SK-N-SH (cell line): Measurements from ENCODE around the gene FBP1. TPM values are rescaled to one million over a fixed set of nuclear protein-coding genes. Genes with fewer than 3 reads are reported as not detected.

Source experiments
- CTCF ChIA-PET: fragments of 300-600, 350-600 bp; formaldehyde crosslinking; extraction: SDS; loops from one replicate; lab custom pipeline; 2021; lab: Yijun Ruan, JAX
- POLR2A ChIA-PET: fragments of 350-600 bp; sonication (Branson Sonifier 250); formaldehyde crosslinking; extraction: SDS; loops from one replicate; lab custom pipeline; 2020; ENCODE audit warnings: antibody characterized with exemption, inconsistent platforms; lab: Yijun Ruan, JAX
- DNase-seq: peaks from one replicate; pipeline ENCODE4 v3.0.0; 2012
- H2AFZ ChIP-seq: fragments of 200-600 bp; sonication (generic); 2 replicates; pipeline ENCODE4 v1.8.1; 2016; ENCODE audit warnings: antibody characterized with exemption, mild to moderate bottlenecking, low read depth
- H3F3A ChIP-seq: fragments of 200-600 bp; sonication (generic); replicated peaks from 2 replicates; pipeline ENCODE3; 2016; ENCODE audit warnings: antibody characterized with exemption, mild to moderate bottlenecking; ENCODE audit not compliant: insufficient read depth
- H3K27ac ChIP-seq, 2 experiments: fragments of 200-500 bp in 1 of 2; fragments of 200-600 bp in 1 of 2; sonication (Bioruptor generic) in 1 of 2; sonication (generic), shearing (Covaris generic) in 1 of 2; 2 replicates each; pipeline versions ENCODE4 v1.5.1 to v1.6.1; 2014 to 2016; ENCODE audit warnings: low read depth in 2 of 2, inconsistent platforms in 1 of 2, low read length in 1 of 2, mild to moderate bottlenecking in 1 of 2, mixed read lengths in 1 of 2
- H3K27me3 ChIP-seq: fragments of 200-600 bp; sonication (generic), shearing (Covaris generic); 2 replicates; pipeline ENCODE4 v1.6.1; 2016; ENCODE audit warnings: mixed run types; ENCODE audit not compliant: insufficient read depth
- H3K36me3 ChIP-seq, 2 experiments: fragments of 200-500 bp in 1 of 2; fragments of 200-600 bp in 1 of 2; sonication (Bioruptor generic) in 1 of 2; sonication (generic) in 1 of 2; replicated peaks in 1 of 2; 2 replicates each; pipeline versions ENCODE3 to v1.5.1; 2014 to 2016; ENCODE audit warnings: low read length in 1 of 2, mild to moderate bottlenecking in 1 of 2; ENCODE audit not compliant: insufficient read depth in 2 of 2, control insufficient read depth in 1 of 2
- H3K4me1 ChIP-seq, 2 experiments: fragments of 200-500 bp in 1 of 2; fragments of 200-600 bp in 1 of 2; sonication (Bioruptor generic) in 1 of 2; sonication (generic), shearing (Covaris generic) in 1 of 2; 2 replicates each; pipeline versions ENCODE4 v1.5.1 to v1.6.1; 2014 to 2016; ENCODE audit warnings: low read depth in 1 of 2, low read length in 1 of 2, mixed run types in 1 of 2; ENCODE audit not compliant: insufficient read depth in 2 of 2, control insufficient read depth in 1 of 2
- H3K4me2 ChIP-seq: fragments of 200-600 bp; sonication (generic), shearing (Covaris generic); 2 replicates; pipeline ENCODE4 v1.6.1; 2017; ENCODE audit warnings: mixed run types
- H3K4me3 ChIP-seq, 2 experiments: fragments of 200-500 bp in 1 of 2; fragments of 200-600 bp in 1 of 2; sonication (Bioruptor generic) in 1 of 2; sonication (generic), shearing (Covaris generic) in 1 of 2; 2 replicates each; pipeline versions ENCODE4 v1.5.1 to v1.8.1; 2014 to 2016; ENCODE audit warnings: low read depth in 2 of 2, inconsistent platforms in 1 of 2, low read length in 1 of 2, mild to moderate bottlenecking in 1 of 2, mixed read lengths in 1 of 2, moderate library complexity in 1 of 2
- H3K79me2 ChIP-seq: fragments of 200-600 bp; sonication (generic); 2 replicates; pipeline ENCODE4 v1.8.1; 2017; ENCODE audit warnings: mild to moderate bottlenecking; ENCODE audit not compliant: insufficient read depth
- H3K9ac ChIP-seq: fragments of 200-600 bp; sonication (generic); 2 replicates; pipeline ENCODE4 v1.6.1; 2017; ENCODE audit warnings: mixed run types
- H3K9me2 ChIP-seq: fragments of 200-600 bp; sonication (generic); 2 replicates; pipeline ENCODE4 v1.6.1; 2017; ENCODE audit warnings: mixed run types
- H3K9me3 ChIP-seq: fragments of 200-600 bp; sonication (generic); 2 replicates; pipeline ENCODE4 v1.6.1; 2017; ENCODE audit warnings: mixed run types, mild to moderate bottlenecking, moderate library complexity
- H4K20me1 ChIP-seq: fragments of 200-600 bp; sonication (generic); 2 replicates; pipeline ENCODE4 v1.6.1; 2017; ENCODE audit warnings: mild to moderate bottlenecking, mixed run types; ENCODE audit not compliant: insufficient read depth
- CHD2 ChIP-seq: fragments of 150-350 bp; IDR thresholded peaks from 2 replicates; pipeline ENCODE4 v1.6.1; 2018; ENCODE audit warnings: low read length; ENCODE audit not compliant: partially characterized antibody
- ELF1 ChIP-seq: IDR thresholded peaks from 2 replicates; pipeline ENCODE4 v1.4.0; 2012
- EP300 ChIP-seq, 2 experiments: IDR thresholded peaks; 2 replicates each; pipeline versions ENCODE4 v1.4.0 to v1.6.1; 2012; ENCODE audit warnings: borderline replicate concordance in 1 of 2, low read depth in 1 of 2, low read length in 1 of 2
- FOSL2 ChIP-seq: IDR thresholded peaks from 2 replicates; pipeline ENCODE4 v1.4.0; 2012; ENCODE audit warnings: low read depth, mild to moderate bottlenecking, moderate library complexity, borderline replicate concordance
- FOXJ3 ChIP-seq: sonication (generic); formaldehyde crosslinking; IDR thresholded peaks from 2 replicates; pipeline ENCODE4 v1.5.1; 2020; ENCODE audit warnings: mild to moderate bottlenecking, missing genetic modification reagents
- FOXM1 ChIP-seq: IDR thresholded peaks from 2 replicates; pipeline ENCODE4 v1.4.0; 2012; ENCODE audit warnings: low read depth, mild to moderate bottlenecking
- GABPA ChIP-seq: IDR thresholded peaks from 2 replicates; pipeline ENCODE4 v1.4.0; 2012; ENCODE audit warnings: low read depth, mild to moderate bottlenecking
- GATA2 ChIP-seq: sonication (generic); formaldehyde crosslinking; IDR thresholded peaks from 2 replicates; pipeline ENCODE4 v1.5.0; 2020; ENCODE audit warnings: mild to moderate bottlenecking, missing genetic modification reagents
- JUND ChIP-seq: IDR thresholded peaks from 2 replicates; pipeline ENCODE4 v1.4.0; 2012
- NRF1 ChIP-seq: IDR thresholded peaks from 2 replicates; pipeline ENCODE4 v1.6.1; 2012; ENCODE audit warnings: low read depth, mild to moderate bottlenecking, low read length
- RAD21 ChIP-seq: IDR thresholded peaks from 2 replicates; pipeline ENCODE4 v1.6.1; 2012; ENCODE audit warnings: mild to moderate bottlenecking, low read length
- RFX5 ChIP-seq: IDR thresholded peaks from 2 replicates; pipeline ENCODE4 v1.6.1; 2012; ENCODE audit warnings: mild to moderate bottlenecking, improper control_type of control experiment, low read length
- SIN3A ChIP-seq: IDR thresholded peaks from 2 replicates; pipeline ENCODE4 v1.6.1; 2012; ENCODE audit warnings: low read depth, mild to moderate bottlenecking, low read length, moderate library complexity, borderline replicate concordance
- SMC3 ChIP-seq: IDR thresholded peaks from 2 replicates; pipeline ENCODE4 v1.6.1; 2012; ENCODE audit warnings: low read depth, low read length, improper control_type of control experiment
- YY1 ChIP-seq: IDR thresholded peaks from 2 replicates; pipeline ENCODE4 v1.4.0; 2012; ENCODE audit warnings: low read depth, mild to moderate bottlenecking
- WGBS: methylation state at CpG from one replicate; pipeline ENCODE4 v1.1.6; 2017; ENCODE audit warnings: low lambda C conversion rate; 5-methylcytosine and 5-hydroxymethylcytosine counted together
- polyA plus RNA-seq, 3 experiments: library from polyadenylated mRNA; depleted of rRNA; stranded (reverse); fragments of >200 nt; gene quantifications; 2 replicates each; pipeline ENCODE4 v1.2.3, GENCODE V29; 2012
- TF ChIP-seq, protein P1 (sequence below): fragments of 150-350 bp; IDR thresholded peaks from 2 replicates; pipeline ENCODE4 v1.6.1; 2017; ENCODE audit warnings: antibody characterized with exemption, low read length, low read depth, borderline replicate concordance
- TF ChIP-seq, protein P2 (sequence below): IDR thresholded peaks from 2 replicates; pipeline ENCODE4; 2012

FBP1 gene
- polyA plus RNA-seq, 1 of the 3 experiments (the other 2 are of a cell fraction), result not detected

DNA sequence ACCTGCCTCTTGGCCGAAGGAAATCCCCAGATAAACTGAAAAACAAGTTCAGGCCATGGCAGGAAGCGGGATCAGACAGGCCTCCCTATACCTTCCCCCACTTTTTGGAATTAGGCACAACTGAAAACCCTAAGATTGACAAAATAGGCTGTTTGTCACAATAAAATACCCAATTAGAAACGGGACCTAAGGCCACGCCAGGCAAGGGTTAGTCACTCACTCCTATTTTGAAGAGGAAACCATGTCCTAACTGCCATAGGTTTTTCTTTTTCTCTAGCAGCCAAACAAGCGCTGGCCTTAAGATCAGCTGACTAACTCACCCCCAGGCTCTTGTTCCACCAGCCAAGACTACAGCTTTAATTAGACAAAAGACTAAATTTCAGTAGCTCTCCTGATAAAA lies 57.6 kb downstream of the FBP1 start:
- no peak for DNase-seq
- no peak for TF ChIP-seq GATA2 (CRISPR knock-in tag)
- no peak for TF ChIP-seq EP300 (IDR thresholded peaks at IDR 0.05; ENCODE audit: borderline replicate concordance in 1 of 2, low read depth in 1 of 2, low read length in 1 of 2)
- TF ChIP-seq RAD21, result no peak
- TF ChIP-seq SMC3, result no peak
- TF ChIP-seq FOXM1, result no peak
- TF ChIP-seq RFX5, result no peak
- TF ChIP-seq YY1, result no peak
- TF ChIP-seq FOXJ3 (CRISPR knock-in tag), result no peak
- WGBS, result 62% methylated on average over 5 of the region's 5 CpGs

DNA sequence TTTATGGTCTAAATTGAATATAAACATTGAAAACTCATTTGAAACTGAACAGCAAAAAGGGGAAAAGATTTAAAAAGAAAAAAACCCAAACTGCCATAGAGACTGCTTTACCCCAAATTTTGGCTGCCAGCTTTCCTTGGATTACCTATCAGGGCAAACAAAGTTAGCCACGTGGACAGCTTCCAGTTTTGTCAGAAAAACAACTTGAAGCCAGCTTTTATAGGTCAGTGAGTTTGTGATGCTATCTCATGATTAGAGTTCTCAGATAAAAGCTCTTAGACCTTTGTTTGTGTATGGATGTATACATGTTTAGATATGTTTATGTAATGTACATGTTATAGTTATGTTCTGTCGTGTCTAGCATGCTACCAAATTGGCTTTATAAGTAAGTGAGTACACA lies 61.7 kb downstream of the FBP1 start:
- H3K36me3 ChIP-seq, result no peaks in the 10 kb centered on the region
- H3K9me2 ChIP-seq, result no peaks in the 10 kb centered on the region
- H3K4me1 ChIP-seq, result peaks cover 0 to 2% of the 10 kb centered on the region in 2 experiments; a peak in 2 of 4 replicates
- WGBS, result 27% methylated on average over 2 of the region's 2 CpGs
- 0 out of 2 replicates have a peak overlapping the region, but pooled peaks have one; percentile 46 for H2AFZ ChIP-seq
- DNase-seq, result no peak
- no peaks in the 10 kb centered on the region for H3F3A ChIP-seq
- no peak overlapping the region; a peak in 1 of 4 replicates for H3K27ac ChIP-seq
- TF ChIP-seq FOSL2 (no peak), ELF1 (no peak), FOXM1 (no peak), NRF1 (no peak), JUND (no peak), GABPA (no peak), CHD2 (no peak), SIN3A (no peak)
- TF ChIP-seq, protein P1, sequence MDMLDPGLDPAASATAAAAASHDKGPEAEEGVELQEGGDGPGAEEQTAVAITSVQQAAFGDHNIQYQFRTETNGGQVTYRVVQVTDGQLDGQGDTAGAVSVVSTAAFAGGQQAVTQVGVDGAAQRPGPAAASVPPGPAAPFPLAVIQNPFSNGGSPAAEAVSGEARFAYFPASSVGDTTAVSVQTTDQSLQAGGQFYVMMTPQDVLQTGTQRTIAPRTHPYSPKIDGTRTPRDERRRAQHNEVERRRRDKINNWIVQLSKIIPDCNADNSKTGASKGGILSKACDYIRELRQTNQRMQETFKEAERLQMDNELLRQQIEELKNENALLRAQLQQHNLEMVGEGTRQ, result no peak
- TF ChIP-seq, protein P2, sequence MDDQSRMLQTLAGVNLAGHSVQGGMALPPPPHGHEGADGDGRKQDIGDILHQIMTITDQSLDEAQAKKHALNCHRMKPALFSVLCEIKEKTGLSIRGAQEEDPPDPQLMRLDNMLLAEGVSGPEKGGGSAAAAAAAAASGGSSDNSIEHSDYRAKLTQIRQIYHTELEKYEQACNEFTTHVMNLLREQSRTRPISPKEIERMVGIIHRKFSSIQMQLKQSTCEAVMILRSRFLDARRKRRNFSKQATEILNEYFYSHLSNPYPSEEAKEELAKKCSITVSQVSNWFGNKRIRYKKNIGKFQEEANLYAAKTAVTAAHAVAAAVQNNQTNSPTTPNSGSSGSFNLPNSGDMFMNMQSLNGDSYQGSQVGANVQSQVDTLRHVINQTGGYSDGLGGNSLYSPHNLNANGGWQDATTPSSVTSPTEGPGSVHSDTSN, result no peak
- TF ChIP-seq, all 33 proteins: peak for 0
- Histone ChIP-seq H3K4me3 (no peak overlapping the region), H3K9ac (no peak overlapping the region), H3K79me2 (no peaks in the 10 kb centered on the region), H3K4me2 (no peak overlapping the region), H3K9me3 (no peaks in the 10 kb centered on the region), H3K27me3 (no peaks in the 10 kb centered on the region), H4K20me1 (no peaks in the 10 kb centered on the region)
- POLR2A ChIA-PET, result no interaction called here
- CTCF ChIA-PET, result no interaction called here

More for the DNA sequence above, 57.6 kb downstream of the FBP1 start:
- no peak overlapping the region for H3K27ac ChIP-seq
- H3K9me2 ChIP-seq, result no peaks in the 10 kb centered on the region
- no peaks in the 10 kb centered on the region for H3K79me2 ChIP-seq
- H3K36me3 ChIP-seq, result no peaks in the 10 kb centered on the region
- H3K9me3 ChIP-seq, result no peaks in the 10 kb centered on the region
- ChIA-PET POLR2A (no interaction called here), CTCF (no interaction called here)
- H3K27me3 ChIP-seq, result no peaks in the 10 kb centered on the region
- H3F3A ChIP-seq, result no peaks in the 10 kb centered on the region
- H3K4me3 ChIP-seq, result no peak overlapping the region
- peaks cover 0 to 2% of the 10 kb centered on the region in 2 experiments; a peak in 2 of 4 replicates for H3K4me1 ChIP-seq
- no peaks in the 10 kb centered on the region for H4K20me1 ChIP-seq
- H2AFZ ChIP-seq, result no peak overlapping the region
- no peak overlapping the region for H3K9ac ChIP-seq
- H3K4me2 ChIP-seq, result no peak overlapping the region
